Measurements from ENCODE around the gene SYDE2.

Gene SYDE2

GRCh38 chr1:85121744-85122143 lies 79.1 kb downstream of the SYDE2 start:
- no peak for DNase-seq (ENCODE audit: low read depth)

- DNase-seq (ENCODE audit: low read depth): no peak
Measured at GRCh38 chr1:85118751-85119150, 82.1 kb downstream of the SYDE2 start.

GRCh38 chr1:85116856-85117255 lies 84.0 kb downstream of the SYDE2 start:
- DNase-seq (ENCODE audit: low read depth): no peak

- DNase-seq (ENCODE audit: low read depth): no peak
Measured at GRCh38 chr1:85115933-85116332, 84.9 kb downstream of the SYDE2 start.

- no peak for DNase-seq (ENCODE audit: low read depth)
Measured at GRCh38 chr1:85111695-85112094, 89.1 kb downstream of the SYDE2 start.

- peak; percentile 59 for DNase-seq (ENCODE audit: low read depth)
Measured at GRCh38 chr1:85109475-85109874, 91.3 kb downstream of the SYDE2 start.

All from fibroblast of the conjunctiva (primary cell).